PC-3 (cell line): Measurements from ENCODE around the gene PRKCE.

Source experiments
- EZH2 ChIP-seq: fragments of 300-600 bp; sonication (generic); IDR thresholded peaks from one replicate; pipeline ENCODE4 v1.6.1; 2017; ENCODE audit warnings: antibody characterized with exemption, mild to moderate bottlenecking, low read length; ENCODE audit not compliant: unreplicated experiment
- EZH2phosphoT487 ChIP-seq: fragments of 300-600 bp; sonication (generic); IDR thresholded peaks from 2 replicates; pipeline ENCODE4 v1.6.1; 2018; ENCODE audit warnings: mild to moderate bottlenecking, antibody characterized with exemption, low read length, borderline replicate concordance
- TF ChIP-seq, protein P1 (sequence below): fragments of 300-600 bp; sonication (generic); conservative IDR thresholded peaks from 2 replicates; pipeline ENCODE4 v1.5.1; 2017; ENCODE audit warnings: antibody characterized with exemption, low read depth, mild to moderate bottlenecking, low read length

DNA sequence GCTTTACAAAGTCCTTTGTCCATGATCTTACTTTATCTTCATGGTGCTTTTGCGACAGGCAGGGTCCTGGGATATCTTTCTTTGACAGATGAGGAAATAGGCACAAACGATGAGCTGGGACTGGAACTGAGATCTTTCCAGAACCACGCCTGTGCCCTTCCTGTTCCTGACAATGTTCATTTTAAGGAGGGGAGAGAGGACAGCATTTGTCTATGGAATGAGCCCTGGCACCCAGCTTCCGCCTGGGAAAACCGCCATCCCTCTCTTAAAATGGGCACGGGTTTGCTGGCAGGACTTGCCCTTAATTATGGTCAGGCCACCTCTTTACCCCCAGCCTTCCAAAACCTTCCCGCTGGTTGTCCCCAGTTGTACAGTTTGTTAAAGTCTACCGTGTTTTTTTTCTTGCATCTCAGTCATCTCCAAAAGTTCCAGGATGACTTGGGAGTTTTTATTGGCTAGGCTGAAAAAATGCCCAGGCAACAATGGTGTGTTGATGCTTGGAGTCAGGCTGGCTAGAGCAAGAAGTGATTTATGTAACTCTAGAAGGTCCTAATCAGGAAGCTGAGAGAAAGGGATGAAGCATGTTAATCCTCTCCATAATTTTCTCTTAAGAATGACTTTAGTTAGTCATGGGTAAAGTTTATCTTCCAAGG lies 380.8 kb downstream of the PRKCE start:
- TF ChIP-seq, protein P1, sequence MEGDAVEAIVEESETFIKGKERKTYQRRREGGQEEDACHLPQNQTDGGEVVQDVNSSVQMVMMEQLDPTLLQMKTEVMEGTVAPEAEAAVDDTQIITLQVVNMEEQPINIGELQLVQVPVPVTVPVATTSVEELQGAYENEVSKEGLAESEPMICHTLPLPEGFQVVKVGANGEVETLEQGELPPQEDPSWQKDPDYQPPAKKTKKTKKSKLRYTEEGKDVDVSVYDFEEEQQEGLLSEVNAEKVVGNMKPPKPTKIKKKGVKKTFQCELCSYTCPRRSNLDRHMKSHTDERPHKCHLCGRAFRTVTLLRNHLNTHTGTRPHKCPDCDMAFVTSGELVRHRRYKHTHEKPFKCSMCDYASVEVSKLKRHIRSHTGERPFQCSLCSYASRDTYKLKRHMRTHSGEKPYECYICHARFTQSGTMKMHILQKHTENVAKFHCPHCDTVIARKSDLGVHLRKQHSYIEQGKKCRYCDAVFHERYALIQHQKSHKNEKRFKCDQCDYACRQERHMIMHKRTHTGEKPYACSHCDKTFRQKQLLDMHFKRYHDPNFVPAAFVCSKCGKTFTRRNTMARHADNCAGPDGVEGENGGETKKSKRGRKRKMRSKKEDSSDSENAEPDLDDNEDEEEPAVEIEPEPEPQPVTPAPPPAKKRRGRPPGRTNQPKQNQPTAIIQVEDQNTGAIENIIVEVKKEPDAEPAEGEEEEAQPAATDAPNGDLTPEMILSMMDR, result no peak
- TF ChIP-seq EZH2, result no peak
- TF ChIP-seq EZH2phosphoT487, result no peak
